ENCODE measurements around the gene EIF4EBP2.

GRCh38 chr10:70477661-70478162 is 73.8 kb downstream of the EIF4EBP2 start:
- TF ChIP-seq CTCF (IDR thresholded peaks at IDR 0.05), result no peak
- no peak for TF ChIP-seq POLR2A (IDR thresholded peaks at IDR 0.05)
